Measurements from ENCODE around the gene EFHC1.

DNA sequence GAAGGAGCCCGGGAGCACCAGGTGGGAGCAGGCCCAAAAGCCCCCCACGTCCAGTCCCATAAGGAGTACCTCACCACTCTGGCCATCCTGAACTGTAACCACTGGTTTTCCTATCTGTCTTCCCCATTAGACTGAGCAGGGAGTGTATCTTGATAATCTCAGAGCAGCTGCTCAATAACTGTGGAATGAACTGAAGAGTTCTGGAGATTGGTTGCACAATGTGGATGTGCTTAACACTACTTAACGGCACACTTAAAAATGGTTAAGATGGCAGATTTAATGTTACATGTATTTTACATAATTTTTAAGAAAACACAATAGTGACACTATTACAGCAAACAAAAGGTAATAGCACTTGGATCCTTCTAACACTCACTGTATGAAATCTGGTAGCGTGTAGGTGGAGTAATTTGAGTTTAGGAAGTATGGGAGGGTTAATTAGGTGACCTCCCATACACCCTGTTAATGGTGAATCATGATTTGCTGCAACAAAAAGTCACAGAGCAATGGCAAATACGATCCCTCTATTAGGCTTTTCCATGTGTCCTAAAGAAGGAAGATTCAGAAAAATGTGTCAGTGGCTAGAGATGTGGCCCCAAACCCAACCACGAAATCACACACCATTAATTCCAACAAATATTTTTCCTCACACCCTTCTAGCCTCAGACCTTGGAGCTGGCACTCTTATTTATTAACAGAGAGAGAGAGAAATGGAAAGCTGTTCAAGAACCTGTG is 138.3 kb downstream of the EFHC1 start:
- no peak for TF ChIP-seq EZH2phosphoT487 (conservative IDR thresholded peaks at IDR 0.05; ENCODE audit: low read length)
- TF ChIP-seq, protein P1, sequence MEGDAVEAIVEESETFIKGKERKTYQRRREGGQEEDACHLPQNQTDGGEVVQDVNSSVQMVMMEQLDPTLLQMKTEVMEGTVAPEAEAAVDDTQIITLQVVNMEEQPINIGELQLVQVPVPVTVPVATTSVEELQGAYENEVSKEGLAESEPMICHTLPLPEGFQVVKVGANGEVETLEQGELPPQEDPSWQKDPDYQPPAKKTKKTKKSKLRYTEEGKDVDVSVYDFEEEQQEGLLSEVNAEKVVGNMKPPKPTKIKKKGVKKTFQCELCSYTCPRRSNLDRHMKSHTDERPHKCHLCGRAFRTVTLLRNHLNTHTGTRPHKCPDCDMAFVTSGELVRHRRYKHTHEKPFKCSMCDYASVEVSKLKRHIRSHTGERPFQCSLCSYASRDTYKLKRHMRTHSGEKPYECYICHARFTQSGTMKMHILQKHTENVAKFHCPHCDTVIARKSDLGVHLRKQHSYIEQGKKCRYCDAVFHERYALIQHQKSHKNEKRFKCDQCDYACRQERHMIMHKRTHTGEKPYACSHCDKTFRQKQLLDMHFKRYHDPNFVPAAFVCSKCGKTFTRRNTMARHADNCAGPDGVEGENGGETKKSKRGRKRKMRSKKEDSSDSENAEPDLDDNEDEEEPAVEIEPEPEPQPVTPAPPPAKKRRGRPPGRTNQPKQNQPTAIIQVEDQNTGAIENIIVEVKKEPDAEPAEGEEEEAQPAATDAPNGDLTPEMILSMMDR (IDR thresholded peaks at IDR 0.05; ENCODE audit: insufficient read depth, low read length, poor library complexity, severe bottlenecking) = no peak
